NCI-H2107 treated with DMSO at 0.1 percent for 48 hours (cell line): ENCODE measurements around the gene RND2.

Experiments
- DNase-seq: peaks from one replicate; lab custom pipeline; 2025; ENCODE audit not compliant: unreplicated experiment; lab: John Stamatoyannopoulos, UW

Gene RND2

GRCh38 chr17:43006639-43007551 is 18.1 kb upstream of the RND2 start, which contains the start of gene IFI35:
TSS of gene IFI35 (plus strand) at chr17:43006784. CDS start at chr17:43006948, 164 bp downstream.
- DNase-seq, result peak; percentile 41

- no peak for DNase-seq
Observed at GRCh38 chr17:43010667-43011308, 14.2 kb upstream of the RND2 start.

- DNase-seq, result no peak
Observed at GRCh38 chr17:43011728-43012472, 13.1 kb upstream of the RND2 start.

- DNase-seq, result no peak
Observed at GRCh38 chr17:43013296-43013695, 11.7 kb upstream of the RND2 start.

- DNase-seq, result no peak
Observed at GRCh38 chr17:43014020-43014648, 10.9 kb upstream of the RND2 start.

- no peak for DNase-seq
Observed at GRCh38 chr17:43014649-43015542, 10.1 kb upstream of the RND2 start.

GRCh38 chr17:43015579-43015978 is 9.5 kb upstream of the RND2 start:
- no peak for DNase-seq

GRCh38 chr17:43016216-43016615 is 8.8 kb upstream of the RND2 start:
- DNase-seq, result no peak

GRCh38 chr17:43018008-43018853 is 6.8 kb upstream of the RND2 start:
- no peak for DNase-seq

GRCh38 chr17:43018932-43019331 is 6.1 kb upstream of the RND2 start:
- DNase-seq, result no peak

- DNase-seq, result no peak
Observed at GRCh38 chr17:43019418-43019817, 5.6 kb upstream of the RND2 start.

- no peak for DNase-seq
Observed at GRCh38 chr17:43020030-43020621, 4.9 kb upstream of the RND2 start.

GRCh38 chr17:43020789-43021740 is 4.0 kb upstream of the RND2 start:
- DNase-seq, result no peak

- DNase-seq, result peak; percentile 11
Observed at GRCh38 chr17:43021741-43022512, 3.1 kb upstream of the RND2 start, which contains the start of gene VAT1. TSS of gene VAT1 (minus strand) at chr17:43022385. CDS start at chr17:43022322, 63 bp downstream.

- no peak for DNase-seq
Observed at GRCh38 chr17:43025290-43025657, 243 bp downstream of the RND2 start.

- DNase-seq, result no peak
Observed at GRCh38 chr17:43025766-43026537, 921 bp downstream of the RND2 start.
